Prostate gland (tissue), 2 donors: Measurements from ENCODE around the gene SEMA4F.

Experiments used
- CTCF ChIP-seq, 4 experiments: fragments of 200-600 bp in 2 of 4; fragments of 450-650 bp in 2 of 4; sonication (generic) in 2 of 4; IDR thresholded peaks; 1 replicate in 3 of 4; 2 replicates in 1 of 4; pipeline ENCODE4 v1.5.1; 2016 to 2019; ENCODE audit warnings: antibody characterized with exemption in 4 of 4, mild to moderate bottlenecking in 2 of 4, moderate library complexity in 2 of 4
- POLR2A ChIP-seq: fragments of 450-650 bp; IDR thresholded peaks from one replicate; pipeline ENCODE4 v1.6.1; 2016; ENCODE audit warnings: antibody characterized with exemption, mild to moderate bottlenecking
- POLR2AphosphoS5 ChIP-seq: sonication (generic); formaldehyde crosslinking; IDR thresholded peaks from one replicate; pipeline ENCODE4 v1.6.1; 2017; ENCODE audit warnings: antibody characterized with exemption

- TF ChIP-seq CTCF (IDR thresholded peaks at IDR 0.05), result no peak
- TF ChIP-seq POLR2A, result no peak
- no peak for TF ChIP-seq POLR2AphosphoS5
Measured at GRCh38 chr2:74694281-74694680, 40.2 kb downstream of the SEMA4F start.
